Astrocyte (in vitro differentiated cells and primary cell): Measurements from ENCODE around the gene NCKAP1. TPM values are rescaled to one million over a fixed set of nuclear protein-coding genes. Genes with fewer than 3 reads are reported as not detected.
"Not testable (repeated sequence)": the region's sequence is repeated elsewhere in the genome, so short reads cannot be mapped to it uniquely, and the experiment has no call there.

Experiments used
- DNase-seq: peaks from one replicate; pipeline ENCODE4 v3.0.0-alpha.2; 2010; ENCODE audit warnings: low read depth
- FAIRE-seq: peaks from 2 replicates; lab custom pipeline; 2011; peaks lifted over from hg19 to GRCh38; lab: Jason Lieb, UNC
- H2AFZ ChIP-seq: 2 replicates; pipeline ENCODE4 v1.6.0; 2012; ENCODE audit warnings: low read depth, low read length, inconsistent platforms
- H3K27ac ChIP-seq: 2 replicates; pipeline ENCODE4 v1.5.1; 2011; ENCODE audit warnings: low read depth, low read length, inconsistent platforms
- H3K27me3 ChIP-seq: 2 replicates; pipeline ENCODE4 v1.6.0; 2011; ENCODE audit warnings: low read length, inconsistent platforms; ENCODE audit not compliant: insufficient read depth
- H3K36me3 ChIP-seq: 2 replicates; pipeline ENCODE4 v1.5.1; 2011; ENCODE audit warnings: low read length, inconsistent platforms; ENCODE audit not compliant: insufficient read depth
- H3K4me1 ChIP-seq: 2 replicates; pipeline ENCODE4 v1.5.1; 2011; ENCODE audit warnings: low read length, inconsistent platforms; ENCODE audit not compliant: insufficient read depth
- H3K4me2 ChIP-seq: 2 replicates; pipeline ENCODE4 v1.6.0; 2012; ENCODE audit warnings: low read length, inconsistent platforms
- H3K4me3 ChIP-seq: 2 replicates; pipeline ENCODE4 v1.5.1; 2011; ENCODE audit warnings: low read depth, mild to moderate bottlenecking, low read length, inconsistent platforms; ENCODE audit not compliant: insufficient read depth
- H3K79me2 ChIP-seq: 2 replicates; pipeline ENCODE4 v1.6.0; 2012; ENCODE audit warnings: mild to moderate bottlenecking, low read length, inconsistent platforms; ENCODE audit not compliant: insufficient read depth
- H3K9ac ChIP-seq: 2 replicates; pipeline ENCODE4 v1.6.0; 2012; ENCODE audit warnings: mild to moderate bottlenecking, low read length, inconsistent platforms
- H3K9me3 ChIP-seq: 2 replicates; pipeline ENCODE4 v1.5.1; 2012; ENCODE audit warnings: low read depth, mild to moderate bottlenecking, low read length, inconsistent platforms; ENCODE audit not compliant: insufficient read depth
- H4K20me1 ChIP-seq: 2 replicates; pipeline ENCODE4 v1.6.0; 2012; ENCODE audit warnings: low read length, inconsistent platforms; ENCODE audit not compliant: insufficient read depth
- H3K27ac Mint-ChIP-seq: one replicate; pipeline ENCODE4 v1.8.0; 2021; ENCODE audit warnings: mild to moderate bottlenecking, mixed read lengths; ENCODE audit not compliant: unreplicated experiment
- H3K27me3 Mint-ChIP-seq: one replicate; pipeline ENCODE4 v1.8.0; 2021; ENCODE audit warnings: low read depth, mixed read lengths; ENCODE audit not compliant: unreplicated experiment
- H3K36me3 Mint-ChIP-seq: one replicate; pipeline ENCODE4 v1.8.0; 2021; ENCODE audit warnings: low read depth, mixed read lengths; ENCODE audit not compliant: unreplicated experiment
- H3K4me1 Mint-ChIP-seq: one replicate; pipeline ENCODE4 v1.8.0; 2021; ENCODE audit warnings: low read depth, mixed read lengths; ENCODE audit not compliant: unreplicated experiment
- H3K4me3 Mint-ChIP-seq: one replicate; pipeline ENCODE4 v1.8.0; 2021; ENCODE audit warnings: mild to moderate bottlenecking, moderate library complexity, mixed read lengths; ENCODE audit not compliant: unreplicated experiment
- H3K9me3 Mint-ChIP-seq: one replicate; pipeline ENCODE4 v1.8.0; 2021; ENCODE audit warnings: mild to moderate bottlenecking, mixed read lengths; ENCODE audit not compliant: unreplicated experiment
- CTCF ChIP-seq: IDR thresholded peaks from 2 replicates; pipeline ENCODE4 v1.5.1; 2011; ENCODE audit warnings: low read depth, mild to moderate bottlenecking, inconsistent platforms, low read length, moderate library complexity; ENCODE audit not compliant: insufficient read depth
- EZH2 ChIP-seq: IDR thresholded peaks from 2 replicates; pipeline ENCODE4 v1.6.1; 2012; ENCODE audit warnings: mild to moderate bottlenecking, low read length, inconsistent platforms; ENCODE audit not compliant: insufficient read depth
- total RNA-seq: library from RNA; stranded (reverse); gene quantifications from 2 replicates; pipeline ENCODE4 v1.2.1, GENCODE V29; 2021

Gene NCKAP1
- total RNA-seq, 1 donor from 2014 or later, result 164 TPM

- no peak for DNase-seq
- H4K20me1 ChIP-seq, result no peaks in the 10 kb centered on the region
- no peak overlapping the region for H3K4me3 Mint-ChIP-seq
- FAIRE-seq, result no peak
- H2AFZ ChIP-seq, result no peak overlapping the region
- no peak overlapping the region for H3K4me3 ChIP-seq
- H3K4me1 ChIP-seq, result no peaks in the 10 kb centered on the region
- no peaks in the 10 kb centered on the region for H3K27me3 Mint-ChIP-seq
- no peak overlapping the region for H3K27ac ChIP-seq
- H3K27ac Mint-ChIP-seq, result no peak overlapping the region
- no peaks in the 10 kb centered on the region for H3K9me3 Mint-ChIP-seq
- no peaks in the 10 kb centered on the region for H3K79me2 ChIP-seq
- H3K36me3 Mint-ChIP-seq, result no peaks in the 10 kb centered on the region
- no peaks in the 10 kb centered on the region for H3K27me3 ChIP-seq
- no peak for TF ChIP-seq EZH2
- TF ChIP-seq CTCF, result no peak
- H3K9me3 ChIP-seq, result no peaks in the 10 kb centered on the region
- no peak overlapping the region for H3K4me2 ChIP-seq
- no peaks in the 10 kb centered on the region for H3K36me3 ChIP-seq
- peaks cover 11% of the 10 kb centered on the region for H3K4me1 Mint-ChIP-seq
- H3K9ac ChIP-seq, result no peak overlapping the region
Observed at GRCh38 chr2:182895169-182895568, 143.1 kb downstream of the NCKAP1 start.

GRCh38 chr2:182894174-182894573 is 144.1 kb downstream of the NCKAP1 start:
- Mint-ChIP-seq H3K27ac (no peak overlapping the region), H3K4me3 (no peak overlapping the region), H3K9me3 (no peaks in the 10 kb centered on the region), H3K36me3 (no peaks in the 10 kb centered on the region), H3K4me1 (peaks cover 9% of the 10 kb centered on the region), H3K27me3 (no peaks in the 10 kb centered on the region)
- TF ChIP-seq CTCF, result no peak
- TF ChIP-seq EZH2, result no peak
- Histone ChIP-seq H3K27ac (no peak overlapping the region), H4K20me1 (no peaks in the 10 kb centered on the region), H3K4me1 (no peaks in the 10 kb centered on the region), H2AFZ (no peak overlapping the region), H3K27me3 (no peaks in the 10 kb centered on the region), H3K9me3 (no peaks in the 10 kb centered on the region), H3K36me3 (no peaks in the 10 kb centered on the region), H3K4me2 (no peak overlapping the region), H3K9ac (no peak overlapping the region), H3K4me3 (no peak overlapping the region), H3K79me2 (no peaks in the 10 kb centered on the region)
- DNase-seq, result peak; percentile 22
- FAIRE-seq, result no peak

- no peak for DNase-seq
- Histone ChIP-seq H3K4me1 (no peaks in the 10 kb centered on the region), H4K20me1 (no peaks in the 10 kb centered on the region), H3K9me3 (no peaks in the 10 kb centered on the region), H3K27ac (no peak overlapping the region), H3K36me3 (no peaks in the 10 kb centered on the region), H3K79me2 (no peaks in the 10 kb centered on the region), H3K27me3 (no peaks in the 10 kb centered on the region), H3K4me3 (no peak overlapping the region), H2AFZ (no peak overlapping the region), H3K9ac (no peak overlapping the region), H3K4me2 (no peak overlapping the region)
- TF ChIP-seq CTCF (no peak), EZH2 (no peak)
- no peak overlapping the region for H3K4me3 Mint-ChIP-seq
- H3K9me3 Mint-ChIP-seq, result no peaks in the 10 kb centered on the region
- no peak overlapping the region for H3K27ac Mint-ChIP-seq
- no peaks in the 10 kb centered on the region for H3K36me3 Mint-ChIP-seq
- H3K27me3 Mint-ChIP-seq, result no peaks in the 10 kb centered on the region
- no peak for FAIRE-seq
- H3K4me1 Mint-ChIP-seq, result peaks cover 9% of the 10 kb centered on the region
Observed at GRCh38 chr2:182893666-182894065, 144.6 kb downstream of the NCKAP1 start.

GRCh38 chr2:182893035-182893434 is 145.2 kb downstream of the NCKAP1 start:
- not testable (repeated sequence) for H3K36me3 ChIP-seq, H3K9me3 ChIP-seq, H2AFZ ChIP-seq, H3K36me3 Mint-ChIP-seq, DNase-seq, FAIRE-seq, H3K27me3 ChIP-seq, H3K4me2 ChIP-seq, H3K27ac Mint-ChIP-seq, H3K27me3 Mint-ChIP-seq, H3K9ac ChIP-seq, H3K27ac ChIP-seq, H3K4me3 Mint-ChIP-seq, H4K20me1 ChIP-seq, H3K4me1 ChIP-seq, H3K9me3 Mint-ChIP-seq, H3K79me2 ChIP-seq, H3K4me1 Mint-ChIP-seq, H3K4me3 ChIP-seq
